HG02623 (cell line): Measurements from ENCODE around the gene RARG.
"Not testable (repeated sequence)": the region's sequence is repeated elsewhere in the genome, so short reads cannot be mapped to it uniquely, and the experiment has no call there.

Experiments
- ATAC-seq: cut with Tn5 transposase; IDR thresholded peaks from one replicate; pipeline ENCODE4 v1.9.1; 2021; ENCODE audit warnings: moderate library complexity; ENCODE audit not compliant: unreplicated experiment

The RARG gene

GRCh38 chr12:53173085-53173715 lies 58.8 kb downstream of the RARG start:
- ATAC-seq = no peak

GRCh38 chr12:53172352-53172751 lies 59.7 kb downstream of the RARG start:
- ATAC-seq = no peak

DNA sequence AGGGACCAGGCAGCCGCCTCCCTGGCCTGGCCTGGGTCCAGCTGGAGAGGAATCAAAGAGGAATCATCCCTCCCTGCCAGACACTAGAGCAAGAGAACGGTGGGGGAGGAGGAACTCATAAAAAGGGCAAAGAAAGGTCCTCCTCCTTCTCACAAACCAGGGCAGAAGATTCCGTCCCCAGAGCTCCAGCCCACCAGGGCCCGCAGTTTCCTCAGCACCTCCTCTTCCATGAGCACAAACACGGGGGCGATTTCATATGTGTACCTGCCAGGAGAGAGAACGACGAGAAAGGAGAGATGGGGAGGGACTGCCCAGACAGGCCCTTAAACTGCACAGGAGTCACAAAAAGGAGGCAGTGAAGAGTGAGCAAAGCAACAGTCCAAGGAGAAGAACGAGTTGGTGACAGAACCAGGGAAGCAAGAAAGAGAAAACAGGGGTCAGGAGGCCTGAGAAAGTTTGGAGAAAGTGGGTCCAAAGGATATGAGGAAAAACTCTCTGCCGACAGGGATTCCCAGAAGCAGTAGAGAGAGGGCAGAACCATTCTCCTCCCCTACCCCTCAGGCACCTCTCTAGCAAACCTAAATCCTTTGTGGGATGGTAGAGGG lies 60.2 kb downstream of the RARG start:
- no peak for ATAC-seq

GRCh38 chr12:53170876-53171724 lies 60.9 kb downstream of the RARG start:
- ATAC-seq = no peak

DNA sequence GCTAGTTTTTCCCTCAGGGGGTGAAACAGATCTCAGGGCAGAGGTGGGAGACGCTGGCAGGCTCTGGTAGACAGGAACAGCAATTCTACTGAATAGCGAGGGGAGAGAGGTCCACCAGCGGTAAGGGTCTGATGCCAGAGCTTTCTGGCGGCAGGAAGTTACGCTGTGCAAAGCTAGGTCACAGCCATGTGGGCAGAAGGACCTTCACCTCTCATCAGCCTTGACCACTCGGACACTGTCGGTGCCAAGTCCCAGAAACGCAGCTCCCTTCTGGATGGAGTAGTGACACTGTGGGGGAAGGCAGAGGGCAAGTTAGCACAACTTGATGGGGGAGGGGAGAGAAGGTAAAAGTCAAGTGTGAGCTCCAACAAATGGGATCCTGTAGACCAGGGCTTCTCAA lies 61.8 kb downstream of the RARG start:
- ATAC-seq = no peak

GRCh38 chr12:53169644-53170043 lies 62.4 kb downstream of the RARG start:
- no peak for ATAC-seq

DNA sequence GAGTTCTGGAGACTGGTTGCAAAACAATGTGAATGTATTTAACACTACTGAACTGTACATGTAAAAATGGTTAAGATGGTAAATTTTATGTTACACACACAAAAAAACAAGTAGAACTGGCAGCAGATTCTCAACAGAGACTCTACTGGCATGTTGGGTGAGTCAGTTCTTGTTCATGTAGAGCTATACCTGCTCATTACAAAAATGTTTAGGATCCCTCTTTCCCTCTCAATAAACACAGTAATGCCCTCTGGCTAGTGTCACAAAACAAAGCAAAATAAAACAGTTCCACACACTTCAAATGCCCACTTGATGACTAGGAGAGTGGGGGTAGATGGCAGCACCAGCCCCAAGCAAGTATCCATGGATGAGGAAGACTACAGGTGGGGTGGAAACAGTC lies 65.2 kb downstream of the RARG start:
- ATAC-seq = no peak

DNA sequence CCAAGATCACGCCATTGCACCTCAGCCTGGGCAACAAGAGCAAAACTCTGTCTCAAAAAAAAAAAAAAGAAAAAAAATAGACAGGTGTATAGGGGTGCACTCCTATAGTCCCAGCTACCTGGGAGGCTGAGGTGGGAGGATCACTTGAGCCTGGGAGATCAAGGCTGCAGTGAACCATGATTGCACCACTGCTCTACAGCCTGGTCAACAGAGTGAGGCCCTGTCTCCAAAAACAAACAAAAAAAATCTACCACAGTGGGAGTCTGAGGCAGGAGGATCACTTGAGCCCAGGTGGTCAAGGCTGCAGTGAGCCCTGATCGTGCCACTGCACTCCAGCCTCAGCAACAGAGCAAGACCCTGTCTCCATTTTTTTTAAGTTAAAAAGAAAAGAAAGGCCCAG lies 69.0 kb downstream of the RARG start:
- not testable (repeated sequence) for ATAC-seq

DNA sequence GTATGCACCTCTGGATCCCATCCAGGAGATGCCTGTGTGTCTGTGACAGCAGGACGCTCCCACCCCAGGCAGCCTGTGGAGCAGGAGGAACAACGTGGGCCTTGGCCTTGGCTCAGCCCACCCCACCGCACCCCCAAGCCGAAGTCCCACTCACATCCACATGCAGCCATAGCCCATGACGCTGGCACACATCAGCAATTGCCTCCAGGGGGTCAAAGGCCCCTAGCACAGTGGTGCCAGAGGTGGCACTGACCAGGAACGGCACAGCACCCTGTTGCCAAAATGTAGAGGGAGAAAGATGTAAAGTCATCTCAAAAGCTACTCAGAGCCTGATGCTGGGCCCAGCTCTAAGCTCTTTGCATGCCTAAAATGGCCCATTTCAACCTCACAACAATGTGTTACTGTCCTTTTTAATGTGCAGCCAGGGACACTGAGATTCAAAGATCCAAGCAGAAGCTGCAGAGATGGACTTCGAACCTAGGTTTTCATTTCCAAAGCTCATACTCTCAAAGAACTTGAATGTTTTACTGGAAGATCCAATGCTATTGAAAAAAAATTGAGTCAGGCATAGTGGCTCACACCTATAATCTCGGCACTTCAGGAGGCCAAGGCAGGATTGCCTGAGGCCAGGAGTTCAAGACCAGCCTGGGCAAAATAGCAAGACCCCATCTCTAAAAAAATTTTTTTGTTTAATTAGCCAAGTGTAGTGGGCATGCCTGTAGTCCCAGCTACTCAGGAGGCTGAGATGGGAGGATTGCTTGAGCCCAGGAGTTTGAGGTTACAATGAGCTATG lies 70.7 kb downstream of the RARG start:
- no peak for ATAC-seq

DNA sequence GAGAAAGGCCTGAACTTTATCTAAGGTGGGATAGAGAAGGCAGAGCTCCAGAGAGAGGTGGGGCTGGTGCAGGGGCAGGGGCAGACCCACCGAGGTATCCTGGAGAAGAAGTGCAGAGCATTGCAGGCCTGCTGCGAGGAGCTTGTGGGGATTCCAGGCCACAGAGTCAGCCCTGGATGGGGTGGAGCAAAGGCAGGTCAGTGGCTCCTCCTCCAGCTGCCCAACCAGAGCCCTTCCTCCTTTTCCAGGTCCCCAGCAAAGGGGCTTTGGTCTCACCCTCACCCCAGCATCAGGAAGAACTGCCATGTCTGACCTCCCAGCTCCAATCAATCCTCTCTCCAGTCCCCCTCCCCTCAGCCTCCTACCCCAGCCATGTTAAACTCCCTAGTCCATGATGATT lies 71.3 kb downstream of the RARG start:
- no peak for ATAC-seq
